Bone marrow (tissue), 2 donors: ENCODE results near the gene LRR1.
"Not testable (repeated sequence)": the region's sequence is repeated elsewhere in the genome, so short reads cannot be mapped to it uniquely, and the experiment has no call there.

Experiments
- DNase-seq, 2 donors: peaks; one replicate each; lab custom pipeline; 2025; lab: John Stamatoyannopoulos, UW

The LRR1 gene, protein sequence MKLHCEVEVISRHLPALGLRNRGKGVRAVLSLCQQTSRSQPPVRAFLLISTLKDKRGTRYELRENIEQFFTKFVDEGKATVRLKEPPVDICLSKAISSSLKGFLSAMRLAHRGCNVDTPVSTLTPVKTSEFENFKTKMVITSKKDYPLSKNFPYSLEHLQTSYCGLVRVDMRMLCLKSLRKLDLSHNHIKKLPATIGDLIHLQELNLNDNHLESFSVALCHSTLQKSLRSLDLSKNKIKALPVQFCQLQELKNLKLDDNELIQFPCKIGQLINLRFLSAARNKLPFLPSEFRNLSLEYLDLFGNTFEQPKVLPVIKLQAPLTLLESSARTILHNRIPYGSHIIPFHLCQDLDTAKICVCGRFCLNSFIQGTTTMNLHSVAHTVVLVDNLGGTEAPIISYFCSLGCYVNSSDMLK

DNA sequence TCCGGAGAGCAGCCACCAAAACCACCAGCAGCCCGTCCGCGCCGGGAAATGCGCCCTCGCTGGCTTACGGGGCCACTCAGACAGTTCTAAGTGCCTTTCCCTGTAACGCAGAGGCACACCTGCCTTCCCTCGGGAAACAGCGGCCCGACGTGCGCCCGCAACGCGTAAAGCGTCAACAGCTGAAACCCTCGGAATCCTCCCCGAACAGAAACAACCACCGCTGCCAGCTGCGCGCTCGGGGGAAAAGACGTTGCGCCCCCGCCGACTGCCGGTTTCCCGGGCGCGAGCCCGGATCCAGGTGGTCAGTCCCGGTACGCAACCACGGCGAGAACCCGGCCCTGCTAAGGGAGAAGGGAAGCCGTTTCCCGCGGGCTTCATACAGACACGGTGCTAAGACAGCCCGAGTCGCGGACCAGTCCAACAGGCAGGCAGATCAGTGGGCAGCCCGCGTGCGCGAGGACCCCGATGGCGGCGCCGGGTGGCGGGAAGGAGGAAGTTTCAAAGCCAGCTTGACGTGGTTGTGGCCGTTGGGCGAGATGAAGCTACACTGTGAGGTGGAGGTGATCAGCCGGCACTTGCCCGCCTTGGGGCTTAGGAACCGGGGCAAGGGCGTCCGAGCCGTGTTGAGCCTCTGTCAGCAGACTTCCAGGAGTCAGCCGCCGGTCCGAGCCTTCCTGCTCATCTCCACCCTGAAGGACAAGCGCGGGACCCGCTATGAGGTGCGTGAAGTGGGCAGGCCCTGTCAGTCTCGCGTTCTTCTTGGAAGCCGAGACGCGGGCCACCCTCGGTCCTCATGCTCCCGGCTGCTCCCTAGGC, at the start of gene LRR1:
Gene LRR1 (plus strand): TSS at position 456 of the 816 bp plus-strand sequence. CDS start 81 bp downstream, at position 537.
- DNase-seq = peak; percentile 64 to 90

DNA sequence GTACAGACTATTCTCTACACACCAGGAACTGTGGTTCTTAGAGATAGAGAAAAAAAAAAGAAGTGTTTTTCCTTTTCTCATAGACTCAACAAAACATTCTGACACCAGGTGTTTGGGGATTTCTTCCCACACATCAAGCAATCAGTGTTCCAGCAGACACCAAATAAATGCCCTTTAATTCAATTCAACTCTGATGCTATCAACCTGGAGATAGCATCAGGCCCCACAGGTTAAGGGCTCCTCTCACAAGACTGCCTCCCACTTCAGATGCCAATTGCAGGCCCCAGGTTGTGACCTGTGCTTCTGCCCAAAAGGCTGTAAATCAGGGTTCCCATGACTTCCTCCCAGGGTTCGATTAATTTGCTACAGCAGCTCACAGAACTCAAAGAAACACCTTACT, 49.3 kb upstream of the LRR1 start:
- DNase-seq = no peak

DNA sequence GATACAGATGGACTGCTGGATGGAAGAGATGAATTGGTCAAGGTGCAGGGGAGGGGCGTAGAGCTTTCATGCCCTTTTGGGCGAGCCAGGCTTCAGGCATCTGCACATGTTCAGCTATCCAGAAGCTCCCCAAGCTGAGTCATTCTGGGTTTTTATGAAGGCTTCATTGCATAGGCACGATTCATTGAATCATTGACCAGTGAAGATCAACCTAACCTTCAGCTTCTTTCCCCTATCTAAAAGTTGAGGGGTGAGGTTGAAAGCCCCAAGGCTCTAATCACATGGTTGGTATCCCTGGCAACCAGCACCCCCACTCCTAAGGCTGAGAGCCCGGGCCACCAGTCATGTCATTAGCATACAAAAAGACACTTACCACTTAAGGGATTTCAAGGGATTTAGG, 48.9 kb upstream of the LRR1 start:
- no peak for DNase-seq

DNA sequence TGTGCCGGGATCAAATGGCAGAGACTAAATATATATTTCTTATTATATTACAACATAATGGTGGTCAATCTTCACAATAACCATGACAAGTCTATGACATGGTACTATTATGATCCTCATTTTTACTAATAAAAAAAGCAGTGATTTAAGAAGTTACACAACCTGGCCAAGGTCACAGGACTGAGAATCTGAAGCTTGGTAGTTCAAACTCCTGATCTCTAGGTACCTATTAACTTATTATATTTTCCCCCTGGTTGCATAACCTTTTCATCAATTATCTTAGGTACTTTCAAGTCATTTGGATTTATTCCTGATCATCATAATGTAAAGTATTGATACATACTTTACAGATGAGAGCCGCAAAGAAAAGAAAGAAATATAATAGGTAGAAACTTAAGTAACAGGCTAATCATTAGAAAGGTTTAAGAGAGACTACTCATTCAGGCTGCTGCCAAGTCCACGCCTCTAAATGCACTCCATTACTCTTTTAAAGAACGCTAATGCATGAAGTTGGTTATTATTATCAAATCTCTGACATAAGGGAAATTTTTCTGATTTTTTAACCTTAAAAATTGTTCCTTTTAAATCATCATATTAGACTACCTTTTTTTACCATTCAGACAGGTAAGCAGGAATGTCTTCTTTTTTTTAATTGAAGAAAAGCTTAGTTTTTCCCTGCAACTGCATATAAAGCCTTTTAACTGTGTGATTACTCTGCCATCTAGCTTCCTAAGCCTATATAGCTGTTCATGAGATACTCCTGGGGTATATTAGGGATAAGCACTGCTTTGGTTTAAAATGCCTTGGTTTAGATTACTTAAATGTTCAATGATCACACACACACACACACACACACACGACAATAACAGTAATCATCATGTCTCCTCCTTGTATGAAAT, 48.2 kb upstream of the LRR1 start:
- no peak for DNase-seq

DNA sequence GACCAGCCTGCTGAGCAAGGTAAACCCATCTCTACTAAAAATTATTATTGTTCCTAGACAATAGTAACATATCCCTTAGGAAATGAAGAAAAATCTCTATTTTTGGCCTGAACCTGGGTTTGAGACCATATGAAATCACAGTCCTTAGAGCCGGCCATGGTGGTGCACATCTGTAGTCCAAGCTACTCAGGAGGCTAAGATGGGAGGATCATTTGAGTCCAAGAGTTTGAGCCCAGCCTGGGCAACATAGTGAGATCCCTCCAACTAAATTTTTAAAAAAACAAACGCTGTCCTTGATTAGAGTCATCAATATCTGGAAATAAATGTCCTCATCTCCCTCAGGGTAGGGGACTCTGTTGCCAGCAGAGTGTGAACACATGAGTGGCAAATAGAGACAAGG, 47.2 kb upstream of the LRR1 start:
- DNase-seq = no peak

DNA sequence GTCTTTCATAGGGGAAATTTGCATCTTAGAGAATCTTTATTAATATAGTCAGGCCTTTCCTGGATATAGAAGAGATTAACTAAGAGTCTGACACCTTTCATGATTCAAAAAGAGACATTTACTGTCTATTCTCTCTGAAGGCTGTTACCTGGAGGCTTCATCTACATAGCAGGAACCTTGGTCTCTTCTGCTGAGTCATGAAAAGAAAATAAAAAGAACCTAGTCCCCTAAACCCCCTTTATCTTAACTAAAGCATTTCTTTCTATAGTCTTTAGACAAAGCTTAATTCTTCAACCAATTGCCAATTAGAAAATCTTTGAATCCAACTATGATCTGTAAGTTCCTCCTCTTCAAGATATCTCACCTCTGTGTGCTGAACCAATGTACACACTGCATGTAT, 45.6 kb upstream of the LRR1 start:
- no peak for DNase-seq

DNA sequence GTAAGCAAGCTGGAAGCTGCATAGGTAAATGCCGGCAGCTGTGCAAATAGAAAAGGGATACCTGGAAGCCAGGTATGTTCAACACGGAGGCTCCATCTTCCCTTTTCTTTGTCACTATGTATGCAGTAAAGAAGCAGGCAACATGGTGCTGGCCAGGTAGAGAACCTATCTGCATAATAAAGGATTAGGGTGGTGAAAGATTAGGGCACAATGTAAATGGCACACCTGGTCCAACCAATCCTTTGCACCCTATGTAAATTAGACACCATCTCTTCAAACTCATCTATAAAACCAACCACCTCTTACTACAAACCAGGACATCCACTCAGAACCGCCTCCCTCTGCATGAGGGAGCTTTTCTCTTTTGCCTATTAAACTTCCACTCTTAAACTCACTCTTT, 44.8 kb upstream of the LRR1 start:
- no peak for DNase-seq

DNA sequence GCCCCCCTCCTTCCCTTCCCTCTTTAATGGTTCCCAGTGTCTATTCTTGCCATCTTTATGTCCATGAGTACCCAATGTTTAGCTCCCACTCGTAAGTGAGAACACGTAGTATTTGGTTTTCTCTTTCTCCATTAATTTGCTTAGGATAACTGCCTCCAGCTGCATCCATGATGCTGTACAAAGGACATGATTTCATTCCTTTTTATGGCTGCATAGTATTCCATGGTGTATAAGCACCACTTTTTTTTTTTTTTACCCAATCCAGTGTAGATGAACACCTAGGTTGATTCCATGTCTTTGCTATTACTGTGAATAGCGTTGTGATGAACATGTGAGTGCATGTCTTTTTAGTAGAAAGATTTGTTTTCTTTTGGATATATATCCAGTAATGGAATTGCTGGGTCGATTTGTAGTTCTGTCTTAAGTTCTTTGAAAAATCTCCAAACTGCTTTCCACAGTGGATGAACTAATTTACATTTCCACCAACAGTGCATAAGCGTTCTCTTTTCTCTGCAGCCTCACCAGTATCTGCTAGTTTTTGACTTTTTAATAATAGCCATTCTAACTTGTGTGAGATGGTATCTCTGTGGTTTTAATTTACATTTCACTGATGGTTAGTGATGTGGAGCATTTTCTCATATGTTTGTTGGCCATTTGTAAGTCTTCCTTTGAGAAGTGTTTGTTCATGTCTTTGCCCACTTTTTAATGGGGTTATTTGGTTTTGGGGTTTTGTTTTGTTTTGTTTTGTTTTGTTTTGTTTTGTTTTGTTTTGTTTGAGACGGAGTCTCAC, 38.6 kb upstream of the LRR1 start:
- no peak for DNase-seq

DNA sequence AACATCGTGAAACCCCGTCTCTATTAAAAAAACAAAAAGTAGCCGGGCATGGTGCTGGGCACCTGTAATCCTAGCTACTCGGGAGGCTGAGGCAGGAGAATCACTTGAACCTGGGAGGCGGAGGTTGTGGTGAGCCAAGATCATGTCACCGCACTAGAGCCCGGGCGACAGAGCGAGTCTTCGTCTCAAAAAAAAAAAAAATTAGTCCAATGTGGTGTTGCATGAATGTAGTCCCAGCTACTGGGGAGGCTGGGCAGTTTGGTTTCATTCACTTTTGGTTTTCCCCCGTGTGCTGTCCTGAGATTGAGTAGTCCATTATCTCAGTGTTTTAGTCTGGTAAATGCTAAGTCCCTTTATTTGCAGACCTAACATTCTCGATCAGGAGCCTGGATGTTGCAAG, 32.0 kb upstream of the LRR1 start:
- no peak for DNase-seq

DNA sequence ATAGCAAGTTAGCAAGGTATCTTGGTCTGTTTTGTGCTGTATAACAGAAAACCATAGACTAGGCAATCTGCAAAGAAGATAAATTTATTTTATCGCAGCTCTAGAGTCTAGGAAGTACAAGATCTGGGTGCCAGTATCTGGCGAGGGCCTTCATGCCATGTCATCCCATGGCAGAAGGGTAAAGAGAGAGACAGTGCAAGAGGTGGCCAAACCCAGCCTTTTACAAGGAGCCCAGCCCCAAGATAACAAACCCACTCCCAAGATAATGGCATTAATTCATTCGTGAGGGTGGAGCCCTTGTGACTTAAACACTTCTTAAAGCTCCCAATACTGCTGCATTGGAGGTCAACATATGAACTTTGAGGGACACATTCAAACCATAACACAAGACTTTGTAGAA, 29.5 kb upstream of the LRR1 start:
- DNase-seq = no peak

DNA sequence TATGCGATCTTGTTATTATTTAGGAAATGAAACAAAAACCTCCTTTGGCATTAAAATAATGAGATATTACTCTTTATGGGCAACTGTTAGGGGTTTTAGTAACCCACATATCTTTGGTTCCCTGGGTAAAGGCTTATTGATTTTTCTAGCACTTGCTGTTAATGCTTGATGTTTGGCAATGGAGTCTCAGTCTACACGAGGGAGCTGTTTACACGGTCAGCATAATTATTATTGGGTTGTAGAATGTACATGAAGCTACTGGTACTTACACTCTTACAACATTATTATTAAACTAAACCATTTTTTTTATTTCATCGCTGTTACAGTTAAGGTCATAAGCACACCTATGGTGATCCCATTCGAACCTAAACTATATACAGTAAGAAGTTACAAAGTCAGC, 24.7 kb upstream of the LRR1 start:
- DNase-seq = no peak

DNA sequence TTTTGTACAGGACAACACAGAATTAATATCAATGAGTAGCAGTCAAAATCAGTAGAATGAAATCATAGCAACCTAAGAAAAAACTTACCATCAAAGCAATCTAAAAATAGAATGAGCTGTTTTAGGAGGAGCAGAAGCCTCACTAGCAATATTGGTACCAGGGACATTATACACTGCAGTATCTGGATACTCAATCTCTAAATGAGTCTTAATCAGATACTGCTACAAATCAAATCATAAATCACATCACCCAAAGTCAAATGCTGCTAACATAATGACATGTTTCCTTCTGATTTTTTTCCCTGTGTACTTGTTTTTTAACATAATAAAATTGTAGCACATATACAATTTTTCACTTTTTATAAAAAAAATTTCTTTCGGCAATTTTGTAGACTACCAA, 20.6 kb upstream of the LRR1 start:
- DNase-seq = no peak

DNA sequence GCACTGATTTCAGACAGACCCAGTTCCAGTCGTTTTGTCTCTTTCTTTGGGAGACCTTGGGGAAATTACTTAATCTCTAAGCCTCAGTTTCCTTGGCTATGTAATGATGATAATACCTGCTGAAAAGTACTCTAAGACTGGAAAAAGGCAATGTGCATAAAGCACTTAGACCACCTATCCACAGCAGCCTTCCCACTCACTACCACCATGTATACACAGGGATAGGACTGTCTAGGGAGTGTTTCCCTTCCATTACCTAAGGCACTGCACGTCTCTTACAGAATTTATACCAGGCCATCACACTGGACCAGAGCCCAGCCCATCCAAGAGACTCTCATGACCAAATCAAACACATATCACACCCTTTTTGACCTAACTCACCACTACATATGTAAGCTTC, 18.9 kb upstream of the LRR1 start:
- no peak for DNase-seq

DNA sequence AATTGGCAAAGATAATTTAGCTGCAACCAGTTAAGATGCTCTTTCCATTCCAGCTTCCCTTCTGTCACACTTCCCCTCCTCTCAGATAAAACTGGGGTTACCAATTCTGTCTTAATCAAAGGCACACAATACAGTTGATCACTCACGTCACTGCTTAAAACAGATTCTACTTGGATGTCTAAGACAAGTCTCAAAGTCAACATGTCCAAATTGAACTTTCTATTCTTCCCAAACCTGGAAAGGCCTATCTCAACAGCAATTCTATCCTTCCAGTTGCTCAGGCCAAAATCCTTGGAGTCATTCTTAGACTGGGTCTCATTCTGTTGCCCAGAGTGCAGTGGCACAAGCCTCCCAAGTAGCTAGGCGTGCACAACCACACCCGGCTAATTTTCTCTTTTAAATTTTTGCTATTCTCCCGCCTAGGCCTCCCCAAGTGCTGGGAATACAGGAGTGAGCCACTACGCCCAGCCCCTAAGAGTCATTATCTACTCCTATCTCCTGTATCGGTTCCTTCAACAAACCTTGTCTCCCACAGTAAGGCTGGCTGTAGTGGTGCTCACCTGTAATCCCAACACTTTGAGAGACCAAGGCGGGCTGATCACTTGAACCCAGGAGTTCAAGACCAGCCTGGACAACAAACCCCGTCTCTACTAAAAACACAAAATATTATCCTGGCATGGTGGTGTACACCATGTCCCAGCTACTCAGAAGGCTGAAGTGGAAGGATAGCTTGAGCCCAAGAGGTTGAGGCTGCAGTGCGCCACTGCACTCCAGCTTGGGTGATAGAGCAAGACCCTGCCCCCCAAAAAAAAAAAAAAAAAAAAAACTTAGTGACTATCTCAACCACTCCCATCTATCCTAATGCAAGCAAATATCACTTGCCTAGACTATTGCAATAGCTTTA, 17.3 kb upstream of the LRR1 start:
- DNase-seq = no peak

DNA sequence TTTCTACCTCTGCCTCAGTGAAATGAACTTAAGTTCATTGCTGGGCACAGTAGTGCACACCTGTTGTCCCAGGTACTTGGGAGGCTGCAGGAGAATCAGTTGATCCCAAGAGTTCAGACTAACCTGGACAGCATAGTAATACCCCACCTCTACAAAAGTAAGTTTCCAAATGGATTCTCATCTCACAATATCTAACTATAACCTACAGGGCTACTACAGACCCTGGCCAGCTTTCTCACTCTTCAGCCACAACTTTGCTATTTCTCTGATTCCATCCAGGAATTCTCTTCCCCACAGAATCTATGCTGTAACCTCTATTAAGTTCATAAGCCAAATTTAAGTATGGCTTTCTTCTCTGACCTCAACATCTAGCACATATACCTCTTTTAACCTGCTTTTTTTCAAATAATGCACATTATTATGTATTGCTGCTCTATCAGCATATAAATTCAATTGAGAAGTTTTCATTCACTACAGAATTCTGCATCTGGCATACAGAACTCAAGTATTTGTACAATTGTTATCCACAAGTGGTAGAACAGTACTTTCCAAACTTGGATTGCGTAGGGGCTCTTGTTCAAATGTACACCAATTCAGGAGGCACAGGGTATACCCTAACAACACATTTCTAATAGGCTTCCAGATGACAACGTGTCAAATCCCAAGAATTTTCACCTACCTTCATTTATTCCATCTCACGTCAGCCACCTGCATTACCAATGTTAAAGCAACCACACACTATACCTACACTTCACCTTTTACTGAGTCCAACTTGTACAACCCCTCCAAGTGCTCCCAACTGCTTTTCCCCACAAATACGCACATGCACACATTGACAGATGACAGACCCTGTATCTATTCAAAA, 16.4 kb upstream of the LRR1 start:
- DNase-seq = no peak

DNA sequence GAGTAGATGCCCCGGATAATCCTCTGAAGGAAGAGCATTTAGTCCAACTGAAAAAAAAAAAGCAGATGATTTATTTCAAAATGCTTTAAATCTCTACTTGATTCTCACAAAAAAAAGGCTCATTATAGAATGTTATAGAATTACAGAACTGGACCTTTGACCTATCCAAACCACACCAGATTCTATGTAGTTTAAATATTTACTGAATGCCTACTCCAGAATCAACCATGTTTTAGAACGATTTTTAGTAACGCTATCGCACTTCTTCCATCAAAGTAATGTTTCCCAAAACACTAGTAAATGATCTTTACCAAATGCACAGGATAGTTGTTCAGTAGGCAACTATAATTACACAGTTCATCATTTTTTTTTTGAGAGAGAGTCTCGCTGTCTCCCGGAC, 15.1 kb upstream of the LRR1 start:
- DNase-seq = no peak

DNA sequence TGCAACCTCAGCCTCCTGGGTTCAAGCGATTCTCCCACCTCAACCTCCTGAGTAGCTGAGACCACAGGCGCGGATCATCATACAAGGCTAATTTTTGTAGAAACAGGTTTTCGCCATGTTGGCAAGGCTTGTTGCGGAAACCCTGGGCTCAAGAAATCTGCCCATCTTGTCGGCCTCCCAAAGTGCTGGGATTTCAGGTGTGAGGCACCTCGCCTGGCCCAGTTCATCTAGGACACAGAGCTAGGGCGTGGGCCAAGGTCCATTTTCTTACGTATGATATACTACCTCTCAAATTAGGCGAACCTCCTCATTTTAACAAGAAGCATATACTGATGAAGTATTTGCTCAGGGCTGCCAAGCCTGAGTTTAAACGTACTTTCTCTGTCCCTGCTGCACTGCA, 14.7 kb upstream of the LRR1 start:
- DNase-seq = no peak

DNA sequence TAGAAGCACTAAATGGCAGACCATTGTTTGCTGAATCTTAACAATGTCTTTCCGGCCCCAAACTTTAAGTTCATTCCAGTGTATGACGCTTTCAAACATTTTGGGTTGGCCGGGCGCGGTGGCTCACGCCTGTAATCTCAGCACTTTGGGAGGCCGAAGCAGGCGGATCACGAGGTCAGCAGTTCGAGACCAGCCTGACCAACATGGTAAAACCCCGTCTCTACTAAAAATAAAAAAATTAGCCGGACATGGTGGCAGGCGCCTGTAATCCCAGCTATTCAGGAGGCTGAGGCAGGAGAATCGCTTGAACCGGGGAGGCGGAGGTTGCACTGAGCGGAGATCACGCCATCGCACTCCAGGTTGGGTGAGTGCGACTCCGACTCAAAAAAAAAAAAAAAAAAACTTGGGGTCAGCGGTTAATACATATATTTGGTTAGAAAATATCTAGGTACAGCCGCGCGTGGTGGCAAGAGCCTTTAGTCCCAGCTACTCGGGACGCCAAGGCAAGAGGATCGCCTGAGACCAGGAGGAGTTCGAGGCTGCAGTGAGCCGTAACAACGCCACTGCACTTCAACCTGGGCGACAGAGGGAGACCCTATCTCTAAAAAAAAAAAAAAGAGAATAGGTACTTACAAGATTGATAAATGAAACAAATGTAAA, 13.6 kb upstream of the LRR1 start:
- DNase-seq = not testable (repeated sequence)
